Activated naive CD4-positive, alpha-beta T cell treated with anti-CD3 and anti-CD28 coated beads, Interleukin-2, amount 50 U/mL, for 24 hours (primary cell): ENCODE data around the gene ZNF564.
"Not testable (repeated sequence)": the region's sequence is repeated elsewhere in the genome, so short reads cannot be mapped to it uniquely, and the experiment has no call there.

Source experiments
- H3K27ac Mint-ChIP-seq: one replicate; pipeline ENCODE4 v1.8.0; 2021; ENCODE audit warnings: mild to moderate bottlenecking, mixed read lengths
- H3K27me3 Mint-ChIP-seq: one replicate; pipeline ENCODE4 v1.8.0; 2021; ENCODE audit warnings: mixed read lengths
- H3K36me3 Mint-ChIP-seq: one replicate; pipeline ENCODE4 v1.8.0; 2021; ENCODE audit warnings: mixed read lengths
- H3K4me1 Mint-ChIP-seq: one replicate; pipeline ENCODE4 v1.8.0; 2021; ENCODE audit warnings: mixed read lengths
- H3K4me3 Mint-ChIP-seq: one replicate; pipeline ENCODE4 v1.8.0; 2021; ENCODE audit warnings: mild to moderate bottlenecking, mixed read lengths
- H3K9me3 Mint-ChIP-seq: one replicate; pipeline ENCODE4 v1.8.0; 2021; ENCODE audit warnings: mixed read lengths

Gene ZNF564

DNA sequence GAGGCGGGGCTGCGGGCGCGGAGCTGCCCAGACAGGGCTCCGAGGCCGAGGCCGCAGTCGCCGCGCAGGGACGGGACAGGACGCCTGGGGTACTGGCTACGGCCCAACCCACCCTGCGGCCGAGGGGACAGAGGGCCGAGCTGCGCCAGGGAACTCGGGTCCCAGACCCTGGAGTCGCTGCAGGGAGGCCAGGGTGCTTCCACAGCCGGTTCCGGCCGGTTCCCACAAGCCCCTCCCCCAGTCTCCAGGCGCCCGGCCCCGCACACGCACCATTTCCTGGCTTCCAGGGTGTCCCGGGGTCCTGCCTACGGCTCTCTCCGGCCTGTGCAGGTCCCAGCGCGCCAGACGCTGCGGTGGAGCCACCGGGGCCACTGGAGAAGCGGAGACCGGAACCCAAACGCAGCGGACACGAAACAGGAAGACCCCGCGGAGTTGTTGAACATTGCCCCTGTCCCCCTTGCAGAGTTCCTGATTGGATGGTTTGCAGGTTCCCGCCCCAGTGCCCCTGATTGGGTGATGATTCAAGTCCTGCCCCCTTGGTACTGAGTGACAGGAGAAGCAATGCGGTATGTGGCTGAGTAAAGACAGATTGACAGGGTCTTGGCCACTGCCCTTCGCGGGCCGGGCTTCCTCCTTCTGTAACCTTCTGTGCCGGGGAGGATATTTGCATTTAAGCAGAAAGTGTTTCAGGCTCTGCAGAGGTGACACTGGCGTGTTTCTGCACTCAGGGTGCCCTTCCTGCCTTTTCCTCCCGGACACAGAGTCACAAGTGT is at the start of gene ZNF564:
Gene ZNF564, minus strand, starts transcription at position 423 of the 773 bp plus-strand sequence. Its CDS starts 150 bp downstream, at position 273.
- peaks cover 3% of the 10 kb centered on the region for H3K36me3 Mint-ChIP-seq
- H3K4me1 Mint-ChIP-seq: peaks cover 48% of the 10 kb centered on the region
- H3K27ac Mint-ChIP-seq: peak within 1 kb of the TSS; percentile 95
- peak within 1 kb of the TSS; percentile 99 for H3K4me3 Mint-ChIP-seq
- H3K9me3 Mint-ChIP-seq: no peaks in the 10 kb centered on the region
- no peaks in the 10 kb centered on the region for H3K27me3 Mint-ChIP-seq

DNA sequence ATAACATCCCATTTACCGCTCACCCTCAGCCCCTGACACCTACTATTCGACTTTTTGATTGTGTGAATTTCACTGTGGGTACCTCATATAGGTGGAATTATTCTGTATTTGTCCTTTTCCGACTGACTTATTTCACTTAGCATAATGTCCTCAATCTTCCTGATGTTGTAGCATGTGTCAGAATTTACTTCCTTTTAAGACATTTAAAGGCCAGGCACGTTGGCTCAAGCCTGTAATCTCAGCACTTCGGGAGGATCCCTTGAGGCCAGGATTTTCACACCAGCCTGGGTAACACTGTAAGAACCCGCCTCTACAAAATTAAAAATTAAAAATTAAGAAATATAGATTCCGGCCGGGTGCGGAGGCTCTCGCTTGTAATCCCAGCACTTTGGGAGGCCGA is 46.3 kb upstream of the ZNF564 start:
- H3K9me3 Mint-ChIP-seq: no peaks in the 10 kb centered on the region
- H3K4me1 Mint-ChIP-seq: peaks cover 4% of the 10 kb centered on the region
- no peak overlapping the region for H3K4me3 Mint-ChIP-seq
- peaks cover 3% of the 10 kb centered on the region for H3K36me3 Mint-ChIP-seq
- no peak overlapping the region for H3K27ac Mint-ChIP-seq
- H3K27me3 Mint-ChIP-seq: no peaks in the 10 kb centered on the region

DNA sequence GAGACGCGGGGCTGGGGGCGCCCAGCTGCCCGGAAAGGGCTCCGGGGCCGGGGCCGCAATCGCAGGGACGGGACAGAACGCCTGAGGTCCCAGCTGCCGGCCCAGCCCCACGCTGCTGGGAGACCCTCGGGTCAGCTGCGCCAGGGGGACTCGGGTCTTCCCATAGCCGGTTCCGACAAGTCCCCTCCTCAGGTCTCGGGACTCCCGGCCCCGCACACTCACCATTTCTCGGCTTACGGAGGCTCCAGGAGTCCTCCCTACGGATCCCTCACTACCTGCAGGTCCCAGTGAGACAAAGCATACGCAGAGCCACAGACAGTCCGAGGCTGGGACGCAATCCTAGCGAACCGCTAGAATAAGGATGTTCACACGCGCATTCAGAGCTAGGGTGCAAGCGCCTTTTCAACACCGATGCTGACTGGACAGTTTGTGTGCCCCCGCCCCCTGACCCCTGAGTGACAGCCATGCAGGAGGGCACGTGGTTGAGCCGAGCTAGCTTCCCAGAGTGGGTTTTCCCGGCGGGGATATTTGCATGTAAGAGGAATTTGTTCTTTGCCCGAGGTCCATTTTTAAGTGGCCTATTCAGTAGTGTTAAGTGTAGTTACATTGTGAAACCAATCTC is 45.8 kb upstream of the ZNF564 start:
- Mint-ChIP-seq H3K27ac (no peak overlapping the region), H3K27me3 (no peaks in the 10 kb centered on the region), H3K36me3 (peaks cover 3% of the 10 kb centered on the region), H3K4me3 (no peak overlapping the region), H3K9me3 (no peaks in the 10 kb centered on the region), H3K4me1 (peaks cover 4% of the 10 kb centered on the region)

DNA sequence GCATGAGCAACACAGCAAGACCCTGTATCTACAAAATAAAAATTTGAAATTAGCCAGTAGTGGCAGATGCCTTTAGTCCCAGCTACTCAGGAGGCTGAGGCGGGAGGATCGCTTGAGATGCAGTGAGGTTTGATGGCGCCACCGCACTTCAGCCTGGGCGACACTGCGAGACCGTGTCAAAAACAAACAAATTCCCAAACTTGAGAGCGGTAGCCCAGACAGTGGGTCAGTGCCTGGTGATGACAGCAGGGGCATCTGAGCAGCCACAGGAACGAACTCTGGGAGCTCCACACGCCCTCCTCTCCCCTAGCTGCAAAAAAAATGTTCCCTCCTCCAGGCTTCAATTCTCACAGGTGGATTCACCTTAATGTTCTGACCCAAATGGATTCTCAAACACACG is 45.2 kb upstream of the ZNF564 start:
- no peak overlapping the region for H3K4me3 Mint-ChIP-seq
- no peak overlapping the region for H3K27ac Mint-ChIP-seq
- peaks cover 4% of the 10 kb centered on the region for H3K4me1 Mint-ChIP-seq
- H3K9me3 Mint-ChIP-seq: no peaks in the 10 kb centered on the region
- H3K27me3 Mint-ChIP-seq: no peaks in the 10 kb centered on the region
- peaks cover 3% of the 10 kb centered on the region for H3K36me3 Mint-ChIP-seq

DNA sequence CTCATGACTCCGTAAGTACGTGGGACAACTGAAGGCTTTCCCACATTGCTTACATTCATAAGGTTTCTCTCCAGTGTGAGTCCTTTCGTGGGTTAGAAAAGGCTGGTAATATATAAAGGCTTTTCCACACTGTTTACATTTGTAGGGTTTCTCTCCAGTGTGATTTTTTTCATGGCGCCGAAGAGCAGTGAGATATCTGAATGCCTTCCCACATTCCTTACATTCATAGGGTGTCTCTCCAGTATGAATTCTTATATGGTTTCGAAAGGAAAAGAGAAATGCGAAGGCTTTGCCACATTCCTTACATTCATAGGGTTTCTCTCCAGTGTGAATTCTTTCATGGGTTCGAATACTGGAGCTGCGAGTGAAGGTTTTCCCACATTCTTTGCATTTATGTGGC is 29.8 kb upstream of the ZNF564 start:
- H3K4me1 Mint-ChIP-seq: no peaks in the 10 kb centered on the region
- peaks cover 11% of the 10 kb centered on the region for H3K9me3 Mint-ChIP-seq
- no peak overlapping the region for H3K4me3 Mint-ChIP-seq
- no peaks in the 10 kb centered on the region for H3K27me3 Mint-ChIP-seq
- no peak overlapping the region for H3K27ac Mint-ChIP-seq
- H3K36me3 Mint-ChIP-seq: peaks cover 33% of the 10 kb centered on the region

DNA sequence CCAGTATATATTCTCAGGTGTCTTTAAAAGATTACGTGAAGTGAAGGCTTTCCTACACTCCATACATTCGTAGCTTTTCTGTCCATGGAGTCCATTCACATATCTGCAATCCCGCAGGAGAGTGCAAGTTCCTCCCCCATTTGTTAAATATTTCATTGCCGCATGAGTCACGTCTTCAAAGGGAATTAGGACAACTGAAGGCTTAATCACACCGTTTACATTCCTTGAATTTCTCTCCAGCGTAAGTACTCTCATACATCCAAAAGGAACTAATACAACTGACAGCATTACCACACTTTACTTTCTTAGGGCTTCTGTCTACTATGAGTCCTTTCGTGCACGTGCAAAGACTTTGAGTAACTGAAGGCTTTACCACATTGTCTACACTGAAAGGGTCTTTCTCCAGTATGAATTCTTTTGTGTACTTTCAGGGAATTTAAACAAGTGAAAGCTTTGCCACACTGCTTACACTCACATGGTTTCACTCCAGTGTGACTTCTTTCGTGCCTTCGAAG is 29.0 kb upstream of the ZNF564 start:
- H3K27me3 Mint-ChIP-seq: no peaks in the 10 kb centered on the region
- H3K4me1 Mint-ChIP-seq: no peaks in the 10 kb centered on the region
- H3K4me3 Mint-ChIP-seq: no peak overlapping the region
- H3K36me3 Mint-ChIP-seq: peaks cover 33% of the 10 kb centered on the region
- H3K27ac Mint-ChIP-seq: no peak overlapping the region
- H3K9me3 Mint-ChIP-seq: peaks cover 11% of the 10 kb centered on the region

DNA sequence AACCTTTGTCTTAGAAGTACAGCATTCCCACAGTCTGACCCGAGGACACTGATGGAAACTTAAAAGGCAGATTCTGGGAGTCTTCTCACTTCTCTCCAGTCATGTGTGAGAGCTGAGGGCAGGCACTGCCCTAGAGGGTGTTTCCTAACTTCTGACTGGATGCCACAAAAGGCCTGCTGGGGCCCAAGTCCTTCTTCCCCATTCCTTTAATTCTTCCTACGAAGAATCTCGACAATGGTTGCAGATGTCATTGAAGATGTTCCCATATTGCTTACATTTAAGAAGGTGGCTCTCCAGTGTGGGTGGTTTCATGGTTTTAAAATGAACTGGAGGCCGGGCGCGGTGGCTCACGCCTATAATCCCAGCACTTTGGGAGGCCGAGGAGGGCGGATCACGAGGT is 27.4 kb upstream of the ZNF564 start:
- Mint-ChIP-seq H3K27ac (no peak overlapping the region), H3K9me3 (peaks cover 11% of the 10 kb centered on the region), H3K36me3 (peaks cover 33% of the 10 kb centered on the region), H3K4me1 (peaks cover 8% of the 10 kb centered on the region), H3K27me3 (no peaks in the 10 kb centered on the region), H3K4me3 (no peak overlapping the region)

DNA sequence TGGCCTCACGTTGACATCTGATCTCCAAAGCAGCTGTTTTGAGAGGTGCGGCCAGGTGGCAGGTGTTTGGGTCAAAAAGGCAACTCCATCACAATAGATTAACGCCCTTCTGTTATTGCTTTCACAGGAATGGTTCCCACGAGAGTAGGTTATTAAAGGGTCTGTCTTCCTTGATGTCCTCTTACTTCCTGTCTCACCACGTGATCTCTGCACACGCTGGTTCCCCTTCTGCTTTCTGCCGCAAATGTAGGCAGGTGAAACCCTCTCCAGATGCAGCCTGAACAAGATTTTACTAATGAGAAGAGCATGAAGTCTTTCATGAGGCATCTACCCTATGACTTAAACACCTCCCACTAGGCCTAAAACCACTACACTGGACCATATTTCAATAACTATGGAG is 22.8 kb upstream of the ZNF564 start:
- peaks cover 8% of the 10 kb centered on the region for H3K4me1 Mint-ChIP-seq
- peaks cover 4% of the 10 kb centered on the region for H3K36me3 Mint-ChIP-seq
- no peak overlapping the region for H3K27ac Mint-ChIP-seq
- H3K27me3 Mint-ChIP-seq: no peaks in the 10 kb centered on the region
- no peak overlapping the region for H3K4me3 Mint-ChIP-seq
- H3K9me3 Mint-ChIP-seq: no peaks in the 10 kb centered on the region

DNA sequence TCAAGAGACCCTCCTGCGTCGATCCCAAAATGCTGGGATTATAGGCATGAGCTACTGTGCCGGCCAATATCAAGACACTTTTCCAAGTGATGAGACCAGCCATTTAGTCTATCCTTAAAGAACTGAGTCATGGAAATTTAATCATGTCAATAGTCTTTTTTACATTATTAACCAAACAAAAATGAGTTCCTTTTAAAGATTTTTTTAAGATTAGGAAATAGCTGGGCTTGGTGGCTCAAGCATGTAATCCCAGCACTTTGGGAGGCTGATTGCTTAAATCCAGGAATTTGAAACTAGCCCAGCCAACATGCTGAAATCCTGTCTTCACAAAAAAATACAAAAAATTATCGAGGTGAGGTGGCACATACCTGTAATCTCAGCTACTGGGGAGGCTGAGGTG is 16.7 kb upstream of the ZNF564 start:
- Mint-ChIP-seq H3K9me3 (no peaks in the 10 kb centered on the region), H3K36me3 (no peaks in the 10 kb centered on the region), H3K4me1 (peaks cover 5% of the 10 kb centered on the region), H3K4me3 (no peak overlapping the region), H3K27ac (peak overlapping the region; percentile 41), H3K27me3 (no peaks in the 10 kb centered on the region)

DNA sequence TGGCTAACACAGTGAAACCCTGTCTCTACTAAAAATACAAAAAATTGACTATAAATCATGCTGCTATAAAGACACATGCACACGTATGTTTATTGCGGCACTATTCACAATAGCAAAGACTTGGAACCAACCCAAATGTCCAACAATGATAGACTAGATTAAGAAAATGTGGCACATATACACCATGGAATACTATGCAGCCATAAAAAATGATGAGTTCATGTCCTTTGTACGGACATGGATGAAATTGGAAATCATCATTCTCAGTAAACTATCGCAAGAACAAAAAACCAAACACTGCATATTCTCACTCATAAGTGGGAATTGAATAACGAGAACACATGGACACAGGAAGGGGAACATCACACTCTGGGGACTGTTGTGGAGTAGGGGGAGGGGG is 15.1 kb upstream of the ZNF564 start:
- not testable (repeated sequence) for H3K4me1 Mint-ChIP-seq, H3K27me3 Mint-ChIP-seq, H3K36me3 Mint-ChIP-seq, H3K9me3 Mint-ChIP-seq, H3K4me3 Mint-ChIP-seq, H3K27ac Mint-ChIP-seq

DNA sequence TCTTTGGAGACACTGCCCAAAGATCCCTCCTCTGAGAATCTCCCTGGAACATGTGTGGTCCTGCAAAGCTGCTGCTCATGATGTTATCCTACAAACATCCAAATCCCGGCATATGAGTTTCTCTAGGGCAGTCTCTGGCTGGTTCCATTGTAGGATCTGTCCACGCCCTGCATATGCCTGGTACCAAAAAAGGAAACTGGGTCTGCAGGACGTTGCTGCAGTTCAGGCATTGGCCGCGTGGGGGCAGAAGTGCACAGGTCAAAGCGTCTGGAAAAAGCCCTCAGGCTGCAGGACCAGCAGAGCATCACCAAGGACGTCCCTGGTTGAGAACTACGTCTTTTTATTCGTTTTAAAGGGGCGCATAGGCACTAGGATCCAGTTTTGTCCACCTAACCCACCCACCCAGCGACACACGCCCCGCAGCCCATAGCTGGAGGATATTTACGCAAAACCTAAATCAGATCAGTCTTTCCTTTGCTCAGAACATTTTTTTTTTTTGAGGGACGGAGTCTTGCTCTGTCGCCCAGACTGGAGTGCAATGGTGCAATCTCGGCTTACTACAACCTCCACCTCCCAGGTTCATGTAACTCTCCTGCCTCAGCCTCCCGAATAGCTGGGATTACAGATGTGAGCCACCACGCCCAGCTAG is 12.9 kb upstream of the ZNF564 start:
- no peak overlapping the region for H3K27ac Mint-ChIP-seq
- H3K4me3 Mint-ChIP-seq: no peak overlapping the region
- peaks cover 5% of the 10 kb centered on the region for H3K4me1 Mint-ChIP-seq
- H3K36me3 Mint-ChIP-seq: no peaks in the 10 kb centered on the region
- no peaks in the 10 kb centered on the region for H3K9me3 Mint-ChIP-seq
- H3K27me3 Mint-ChIP-seq: no peaks in the 10 kb centered on the region

DNA sequence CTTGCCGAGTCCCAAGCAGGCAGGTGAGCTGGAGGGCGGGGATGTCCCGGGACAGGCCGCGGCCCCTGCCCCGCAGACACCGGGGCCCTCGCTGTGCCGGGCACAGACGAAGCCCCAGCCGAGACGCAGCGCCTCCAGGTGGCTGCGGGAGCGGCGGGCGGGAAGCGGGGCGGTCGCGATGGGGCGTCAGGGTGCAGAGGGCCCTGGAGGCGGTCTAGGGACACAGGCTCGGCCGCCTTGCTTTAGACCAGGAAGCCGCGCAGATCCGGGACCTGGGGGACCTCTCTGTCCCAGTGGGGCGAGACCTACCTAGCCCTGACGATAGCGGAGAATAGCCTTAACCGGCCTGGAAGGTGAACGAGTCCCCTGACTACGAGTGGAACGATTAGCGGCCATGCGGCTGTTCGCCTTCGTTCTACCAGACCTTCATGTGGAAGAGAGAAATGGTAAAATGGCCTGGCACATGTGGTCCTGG is 4.2 kb upstream of the ZNF564 start:
- H3K4me1 Mint-ChIP-seq: peaks cover 19% of the 10 kb centered on the region
- H3K27me3 Mint-ChIP-seq: no peaks in the 10 kb centered on the region
- no peaks in the 10 kb centered on the region for H3K9me3 Mint-ChIP-seq
- H3K36me3 Mint-ChIP-seq: peaks cover 1% of the 10 kb centered on the region
- H3K27ac Mint-ChIP-seq: no peak overlapping the region
- no peak overlapping the region for H3K4me3 Mint-ChIP-seq

DNA sequence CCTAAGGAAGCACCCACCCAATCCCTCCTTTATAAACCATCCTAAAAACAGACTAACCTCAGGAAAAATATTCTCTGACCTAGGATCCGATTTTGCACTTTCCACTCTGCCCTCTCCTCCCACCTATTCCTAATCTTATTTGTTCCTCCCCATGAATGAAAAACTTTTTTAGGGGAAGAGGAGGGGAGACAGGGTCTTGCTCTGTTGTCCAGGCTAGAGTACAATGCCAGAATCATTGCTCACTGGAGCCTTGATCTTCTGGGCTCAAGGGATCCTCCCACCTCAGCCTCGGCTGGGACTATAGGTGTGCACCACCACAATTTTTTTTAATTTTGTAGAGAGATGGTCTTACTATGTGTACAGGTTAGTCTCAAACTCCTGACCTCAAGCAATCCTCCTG is 4.4 kb downstream of the ZNF564 start:
- Mint-ChIP-seq H3K27me3 (no peaks in the 10 kb centered on the region), H3K27ac (peak overlapping the region; percentile 68), H3K4me3 (no peak overlapping the region), H3K36me3 (peaks cover 22% of the 10 kb centered on the region), H3K4me1 (peaks cover 67% of the 10 kb centered on the region), H3K9me3 (no peaks in the 10 kb centered on the region)

DNA sequence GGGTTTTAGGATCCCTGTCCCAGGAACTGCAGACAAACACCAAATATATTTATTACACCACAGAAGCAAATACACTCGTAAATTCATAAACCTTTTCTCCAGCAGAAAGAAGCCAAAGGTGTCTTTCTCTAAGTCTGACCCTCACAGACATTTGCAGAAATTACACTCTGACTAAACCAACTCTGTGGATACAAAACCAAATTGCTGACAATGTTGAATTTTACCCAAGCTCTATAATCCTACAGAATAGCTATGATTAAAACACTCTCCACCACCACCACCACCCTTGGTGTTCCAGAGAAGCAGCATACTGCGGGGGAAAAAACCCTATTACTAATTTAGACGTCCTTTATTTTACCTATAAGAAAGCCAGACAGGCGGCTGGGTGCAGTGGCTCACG is 5.2 kb downstream of the ZNF564 start:
- H3K27me3 Mint-ChIP-seq: no peaks in the 10 kb centered on the region

DNA sequence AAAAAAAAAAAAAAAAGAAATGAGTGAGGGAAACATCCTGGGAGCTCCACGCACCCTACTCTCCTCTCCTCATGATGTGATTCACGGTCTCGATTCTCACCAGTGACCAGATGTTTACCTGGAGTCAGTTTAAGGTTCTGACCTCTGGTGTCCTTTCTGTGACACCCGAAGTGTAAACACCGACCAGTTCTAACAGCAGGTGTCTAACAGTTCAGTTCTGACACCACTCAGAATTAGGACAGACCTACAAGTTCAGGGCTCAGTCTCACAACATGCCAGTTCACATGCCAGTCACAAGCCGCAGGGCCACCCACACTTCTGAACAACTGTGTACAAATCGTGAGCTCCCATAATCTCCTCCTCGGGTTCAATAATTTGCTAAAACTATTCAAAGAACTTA is 6.0 kb downstream of the ZNF564 start:
- Mint-ChIP-seq H3K36me3 (peaks cover 23% of the 10 kb centered on the region), H3K27ac (peak overlapping the region; percentile 36), H3K4me1 (peaks cover 61% of the 10 kb centered on the region), H3K27me3 (no peaks in the 10 kb centered on the region), H3K9me3 (no peaks in the 10 kb centered on the region), H3K4me3 (no peak overlapping the region)

More for the DNA sequence above, 5.2 kb downstream of the ZNF564 start:
- Mint-ChIP-seq H3K27ac (no peak overlapping the region), H3K4me1 (peaks cover 61% of the 10 kb centered on the region), H3K36me3 (peaks cover 22% of the 10 kb centered on the region), H3K9me3 (no peaks in the 10 kb centered on the region), H3K4me3 (no peak overlapping the region)

DNA sequence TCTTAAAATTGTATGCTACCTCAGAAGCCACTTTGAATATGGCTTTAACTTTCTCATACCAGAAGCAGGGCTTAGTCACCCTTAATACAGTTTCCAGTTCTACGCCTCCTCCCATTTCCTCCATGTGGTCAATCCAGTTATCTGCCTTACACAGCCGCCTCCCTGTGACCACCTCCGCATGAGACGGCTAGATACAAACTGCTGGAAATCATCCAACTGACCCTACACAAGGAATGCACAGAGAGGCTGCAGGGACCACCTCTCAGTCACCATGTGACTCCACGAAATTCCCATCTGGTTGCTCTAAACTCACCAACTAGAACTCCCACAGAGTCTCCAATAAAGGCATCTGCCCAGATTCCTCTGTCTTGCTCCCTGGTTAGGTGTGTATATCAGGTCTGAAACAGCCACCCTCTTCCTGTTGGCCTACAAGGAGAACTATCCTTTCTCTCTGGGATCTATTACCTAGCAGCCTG is 6.8 kb downstream of the ZNF564 start:
- H3K36me3 Mint-ChIP-seq: peaks cover 27% of the 10 kb centered on the region
- H3K4me3 Mint-ChIP-seq: no peak overlapping the region
- peaks cover 61% of the 10 kb centered on the region for H3K4me1 Mint-ChIP-seq
- peak overlapping the region; percentile 76 for H3K27ac Mint-ChIP-seq
- no peaks in the 10 kb centered on the region for H3K27me3 Mint-ChIP-seq
- H3K9me3 Mint-ChIP-seq: no peaks in the 10 kb centered on the region
